ENCODE results near the gene PSMG4.

The PSMG4 gene

GRCh38 chr6:3258720-3259490 is at the start of gene PSMG4:
PSMG4 (plus strand) TSS chr6:3258947; CDS start chr6:3259023, 76 bp downstream.
- peak; percentile 79 for DNase-seq

GRCh38 chr6:3209114-3210023 is 49.4 kb upstream of the PSMG4 start:
- DNase-seq = no peak

- DNase-seq = no peak
Observed at GRCh38 chr6:3210024-3210610, 48.6 kb upstream of the PSMG4 start.

- DNase-seq = no peak
Observed at GRCh38 chr6:3211681-3212080, 47.1 kb upstream of the PSMG4 start.

GRCh38 chr6:3212261-3212660 is 46.5 kb upstream of the PSMG4 start:
- no peak for DNase-seq

- no peak for DNase-seq
Observed at GRCh38 chr6:3213334-3213695, 45.4 kb upstream of the PSMG4 start.

GRCh38 chr6:3214898-3215297 is 43.8 kb upstream of the PSMG4 start:
- no peak for DNase-seq

GRCh38 chr6:3217286-3217685 is 41.5 kb upstream of the PSMG4 start:
- no peak for DNase-seq

- DNase-seq = no peak
Observed at GRCh38 chr6:3218266-3218665, 40.5 kb upstream of the PSMG4 start.

- no peak for DNase-seq
Observed at GRCh38 chr6:3220366-3220765, 38.4 kb upstream of the PSMG4 start.

GRCh38 chr6:3221578-3221977 is 37.2 kb upstream of the PSMG4 start:
- DNase-seq = no peak

GRCh38 chr6:3222506-3223038 is 36.2 kb upstream of the PSMG4 start:
- no peak for DNase-seq

- no peak for DNase-seq
Observed at GRCh38 chr6:3226042-3226441, 32.7 kb upstream of the PSMG4 start.

- DNase-seq = no peak
Observed at GRCh38 chr6:3226481-3227362, 32.0 kb upstream of the PSMG4 start.

GRCh38 chr6:3227363-3228045 is 31.2 kb upstream of the PSMG4 start, which contains the start of gene TUBB2B:
TUBB2B (minus strand) TSS chr6:3227653; CDS start chr6:3227543, 110 bp downstream.
- DNase-seq = no peak

- DNase-seq = no peak
Observed at GRCh38 chr6:3228046-3228671, 30.6 kb upstream of the PSMG4 start.

- no peak for DNase-seq
Observed at GRCh38 chr6:3228771-3229565, 29.8 kb upstream of the PSMG4 start.

GRCh38 chr6:3229566-3230178 is 29.1 kb upstream of the PSMG4 start:
- DNase-seq = no peak

- no peak for DNase-seq
Observed at GRCh38 chr6:3230256-3230882, 28.4 kb upstream of the PSMG4 start.
